Activated T-helper 1 cell treated with Interleukin-2 at 50 U/mL for 16 hours (primary cell): Measurements from ENCODE around the gene ADAMTS13.
"Not testable (repeated sequence)": the region's sequence is repeated elsewhere in the genome, so short reads cannot be mapped to it uniquely, and the experiment has no call there.

Experiments
- DNase-seq: peaks from one replicate; pipeline ENCODE4 v3.0.0-alpha.2; 2020; ENCODE audit warnings: low read depth

ADAMTS13 gene

GRCh38 chr9:133392308-133392707, 29.9 kb upstream of the ADAMTS13 start:
- not testable (repeated sequence) for DNase-seq

- no peak for DNase-seq
Observed at GRCh38 chr9:133393399-133393798, 28.8 kb upstream of the ADAMTS13 start.

- DNase-seq = no peak
Observed at GRCh38 chr9:133394687-133395271, 27.4 kb upstream of the ADAMTS13 start.

GRCh38 chr9:133396952-133397351, 25.2 kb upstream of the ADAMTS13 start:
- DNase-seq = no peak

GRCh38 chr9:133397370-133397769, 24.8 kb upstream of the ADAMTS13 start:
- no peak for DNase-seq

- DNase-seq = no peak
Observed at GRCh38 chr9:133397895-133398294, 24.3 kb upstream of the ADAMTS13 start.

- no peak for DNase-seq
Observed at GRCh38 chr9:133400292-133400691, 21.9 kb upstream of the ADAMTS13 start.

- DNase-seq = no peak
Observed at GRCh38 chr9:133401588-133401987, 20.6 kb upstream of the ADAMTS13 start.

GRCh38 chr9:133402689-133403088, 19.5 kb upstream of the ADAMTS13 start:
- no peak for DNase-seq

- peak; percentile 38 for DNase-seq
Observed at GRCh38 chr9:133403766-133404453, 18.3 kb upstream of the ADAMTS13 start.

GRCh38 chr9:133404454-133405002, 17.6 kb upstream of the ADAMTS13 start:
- no peak for DNase-seq

- DNase-seq = no peak
Observed at GRCh38 chr9:133405508-133406438, 16.4 kb upstream of the ADAMTS13 start.

- DNase-seq = peak; percentile 63
Observed at GRCh38 chr9:133406480-133407307, 15.5 kb upstream of the ADAMTS13 start.

GRCh38 chr9:133408042-133408441, 14.1 kb upstream of the ADAMTS13 start:
- DNase-seq = no peak

- DNase-seq = no peak
Observed at GRCh38 chr9:133415170-133415569, 7.0 kb upstream of the ADAMTS13 start.

- DNase-seq = peak; percentile 69
Observed at GRCh38 chr9:133417541-133418461, 4.4 kb upstream of the ADAMTS13 start, which contains the start of gene REXO4. TSS of gene REXO4 (minus strand) at chr9:133418010. CDS start at chr9:133417844, 166 bp downstream.

- no peak for DNase-seq
Observed at GRCh38 chr9:133419005-133419404, 3.2 kb upstream of the ADAMTS13 start.

- no peak for DNase-seq
Observed at GRCh38 chr9:133420392-133420827, 1.8 kb upstream of the ADAMTS13 start.

- DNase-seq = no peak
Observed at GRCh38 chr9:133423216-133423615, 1.0 kb downstream of the ADAMTS13 start.

GRCh38 chr9:133424187-133424586, 2.0 kb downstream of the ADAMTS13 start:
- DNase-seq = no peak
